ENCODE data around the gene ATXN7L3. TPM values are rescaled to one million over a fixed set of nuclear protein-coding genes. Genes with fewer than 3 reads are reported as not detected.

The ATXN7L3 gene
- total RNA-seq, 6 experiments from 2014 or later = 20.3 to 26.8 (median 22.1) TPM

GRCh38 chr17:44198721-44199552, 747 bp downstream of the ATXN7L3 start:
- H3K36me3 ChIP-seq = peaks cover 0 to 32% (median 13%) of the 10 kb centered on the region in 4 donors
- 0% methylated on average over 6 of the region's 68 CpGs for WGBS (ENCODE audit: insufficient coverage, low coverage, low lambda C conversion rate, missing lambda C conversion rate)

GRCh38 chr17:44197980-44198720, 1.5 kb downstream of the ATXN7L3 start:
- Histone ChIP-seq H3K36me3 (peaks cover 0 to 37% (median 16%) of the 10 kb centered on the region in 4 donors), H3K4me3 (peak overlapping the region; percentile 79 to 96 (median 83)), H3K4me1 (peaks cover 0 to 3% (median 0%) of the 10 kb centered on the region in 4 donors), H3K27me3 (no peaks in the 10 kb centered on the region), H3K27ac (peak overlapping the region; percentile 90 to 96 (median 92)), H3K9me3 (no peaks in the 10 kb centered on the region)
- no peak for TF ChIP-seq CTCF (IDR thresholded peaks at IDR 0.05)
- peak; percentile 19 for TF ChIP-seq POLR2A (IDR thresholded peaks at IDR 0.05)
- ATAC-seq (no peak), DNase-seq (no peak)
- intact Hi-C loops (cut with DNase I) = loop anchor here in 1 of 2 donors (10.0 kb wide), 1 partner anchor 63 kb away; no protein-coding TSS in a partner anchor
- 26% methylated on average over 3 of the region's 11 CpGs for WGBS (ENCODE audit: insufficient coverage, low coverage, low lambda C conversion rate, missing lambda C conversion rate)

More at GRCh38 chr17:44198721-44199552, 747 bp downstream of the ATXN7L3 start:
- peak overlapping the region; percentile 79 to 96 (median 83) for H3K4me3 ChIP-seq
- peak; percentile 79 to 81 (median 81) for DNase-seq
- intact Hi-C loops (cut with DNase I) = loop anchor here in 1 of 2 donors (10.0 kb wide), 1 partner anchor 64 kb away; no protein-coding TSS in a partner anchor
- H3K27me3 ChIP-seq = no peaks in the 10 kb centered on the region
- ATAC-seq = peak; percentile 28 to 43 (median 35)
- no peaks in the 10 kb centered on the region for H3K9me3 ChIP-seq
- H3K27ac ChIP-seq = peak overlapping the region; percentile 90 to 96 (median 92)
- no peak for TF ChIP-seq POLR2A (IDR thresholded peaks at IDR 0.05)
- TF ChIP-seq CTCF (IDR thresholded peaks at IDR 0.05) = no peak
- peaks cover 0 to 3% (median 0%) of the 10 kb centered on the region in 4 donors for H3K4me1 ChIP-seq

GRCh38 chr17:44197107-44197506, 2.6 kb downstream of the ATXN7L3 start:
- Histone ChIP-seq H3K27me3 (no peaks in the 10 kb centered on the region), H3K9me3 (no peaks in the 10 kb centered on the region), H3K27ac (no peak overlapping the region), H3K4me1 (peaks cover 0 to 3% (median 0%) of the 10 kb centered on the region in 4 donors), H3K4me3 (no peak overlapping the region), H3K36me3 (peaks cover 0 to 40% (median 16%) of the 10 kb centered on the region in 4 donors)
- no CpG with 5 or more reads among the region's 15 CpGs for WGBS (ENCODE audit: insufficient coverage, low coverage, low lambda C conversion rate, missing lambda C conversion rate)
- ATAC-seq = no peak
- intact Hi-C loops (cut with DNase I) = loop anchor here in 1 of 2 donors (10.0 kb wide), 1 partner anchor 62 kb away; no protein-coding TSS in a partner anchor
- peak in 1 of 3 donors; percentile 49 for DNase-seq
- no peak for TF ChIP-seq POLR2A (IDR thresholded peaks at IDR 0.05)
- TF ChIP-seq CTCF (IDR thresholded peaks at IDR 0.05) = no peak

- ATAC-seq (no peak), DNase-seq (peak in 1 of 3 donors; percentile 46)
- no peak overlapping the region for H3K4me3 ChIP-seq
- no peak overlapping the region for H3K27ac ChIP-seq
- no peak for TF ChIP-seq CTCF (IDR thresholded peaks at IDR 0.05)
- no peak for TF ChIP-seq POLR2A (IDR thresholded peaks at IDR 0.05)
- peaks cover 0 to 54% (median 16%) of the 10 kb centered on the region in 4 donors for H3K36me3 ChIP-seq
- no peaks in the 10 kb centered on the region for H3K9me3 ChIP-seq
- 83% methylated on average over 2 of the region's 14 CpGs for WGBS (ENCODE audit: insufficient coverage, low coverage, low lambda C conversion rate, missing lambda C conversion rate)
- intact Hi-C loops (cut with DNase I) = loop anchor here in 1 of 2 donors (10.0 kb wide), 1 partner anchor 59 kb away; no protein-coding TSS in a partner anchor
- H3K4me1 ChIP-seq = peaks cover 0 to 3% (median 0%) of the 10 kb centered on the region in 4 donors
- H3K27me3 ChIP-seq = no peaks in the 10 kb centered on the region
Measured at GRCh38 chr17:44193326-44194084, 6.2 kb downstream of the ATXN7L3 start.

All from right lobe of liver (tissue), 6 donors.